Rectal smooth muscle tissue (tissue), 1 donor: ENCODE results near the gene SLC24A1.

ENCODE experiments used
- H3K27ac ChIP-seq: one replicate; pipeline ENCODE4 v1.7.0; 2013; ENCODE audit warnings: low read depth, low read length, inconsistent platforms
- H3K27me3 ChIP-seq: one replicate; pipeline ENCODE4 v1.7.0; 2013; ENCODE audit warnings: low read length; ENCODE audit not compliant: control insufficient read depth, insufficient read depth
- H3K36me3 ChIP-seq: one replicate; pipeline ENCODE4 v1.7.0; 2013; ENCODE audit warnings: low read length; ENCODE audit not compliant: control insufficient read depth, insufficient read depth
- H3K4me1 ChIP-seq: one replicate; pipeline ENCODE4 v1.7.0; 2013; ENCODE audit warnings: low read length; ENCODE audit not compliant: control insufficient read depth, insufficient read depth
- H3K4me3 ChIP-seq: one replicate; pipeline ENCODE4 v1.7.0; 2013; ENCODE audit warnings: low read length
- H3K9ac ChIP-seq: one replicate; pipeline ENCODE4 v1.7.0; 2013; ENCODE audit warnings: low read length

SLC24A1 gene

GRCh38 chr15:65621638-65622037, at the start of gene SLC24A1:
SLC24A1 (plus strand) TSS chr15:65621938; CDS start chr15:65624081, 2,143 bp downstream.
- no peaks in the 10 kb centered on the region for H3K4me1 ChIP-seq
- no peaks in the 10 kb centered on the region for H3K27me3 ChIP-seq
- H3K36me3 ChIP-seq = no peaks in the 10 kb centered on the region
- no peak within 1 kb of the TSS for H3K4me3 ChIP-seq
- no peak within 1 kb of the TSS for H3K9ac ChIP-seq
- H3K27ac ChIP-seq = no peak within 1 kb of the TSS

GRCh38 chr15:65571971-65572370, 49.8 kb upstream of the SLC24A1 start:
- no peaks in the 10 kb centered on the region for H3K36me3 ChIP-seq
- no peaks in the 10 kb centered on the region for H3K27me3 ChIP-seq
- H3K27ac ChIP-seq = no peak overlapping the region
- no peak overlapping the region for H3K9ac ChIP-seq
- H3K4me1 ChIP-seq = no peaks in the 10 kb centered on the region
- no peak overlapping the region for H3K4me3 ChIP-seq

- H3K9ac ChIP-seq = no peak overlapping the region
- H3K4me3 ChIP-seq = no peak overlapping the region
- H3K36me3 ChIP-seq = peaks cover 20% of the 10 kb centered on the region
- no peaks in the 10 kb centered on the region for H3K4me1 ChIP-seq
- H3K27me3 ChIP-seq = no peaks in the 10 kb centered on the region
- no peak overlapping the region for H3K27ac ChIP-seq
Observed at GRCh38 chr15:65576664-65577063, 45.1 kb upstream of the SLC24A1 start.

GRCh38 chr15:65577129-65577996, 44.4 kb upstream of the SLC24A1 start:
- Histone ChIP-seq H3K27ac (no peak overlapping the region), H3K36me3 (peaks cover 20% of the 10 kb centered on the region), H3K27me3 (no peaks in the 10 kb centered on the region), H3K4me1 (no peaks in the 10 kb centered on the region), H3K4me3 (no peak overlapping the region), H3K9ac (no peak overlapping the region)

GRCh38 chr15:65578904-65579728, 42.6 kb upstream of the SLC24A1 start:
- H3K36me3 ChIP-seq = peaks cover 20% of the 10 kb centered on the region
- H3K9ac ChIP-seq = no peak overlapping the region
- H3K4me1 ChIP-seq = no peaks in the 10 kb centered on the region
- H3K27ac ChIP-seq = no peak overlapping the region
- H3K27me3 ChIP-seq = no peaks in the 10 kb centered on the region
- H3K4me3 ChIP-seq = no peak overlapping the region

GRCh38 chr15:65579762-65580161, 42.0 kb upstream of the SLC24A1 start:
- Histone ChIP-seq H3K27ac (no peak overlapping the region), H3K27me3 (no peaks in the 10 kb centered on the region), H3K9ac (no peak overlapping the region), H3K4me3 (no peak overlapping the region), H3K4me1 (no peaks in the 10 kb centered on the region), H3K36me3 (peaks cover 25% of the 10 kb centered on the region)

GRCh38 chr15:65580287-65580686, 41.5 kb upstream of the SLC24A1 start:
- Histone ChIP-seq H3K27me3 (no peaks in the 10 kb centered on the region), H3K9ac (no peak overlapping the region), H3K27ac (no peak overlapping the region), H3K36me3 (peaks cover 25% of the 10 kb centered on the region), H3K4me1 (no peaks in the 10 kb centered on the region), H3K4me3 (no peak overlapping the region)

GRCh38 chr15:65583701-65584100, 38.0 kb upstream of the SLC24A1 start:
- Histone ChIP-seq H3K27ac (no peak overlapping the region), H3K4me1 (no peaks in the 10 kb centered on the region), H3K9ac (no peak overlapping the region), H3K36me3 (peaks cover 25% of the 10 kb centered on the region), H3K27me3 (no peaks in the 10 kb centered on the region), H3K4me3 (no peak overlapping the region)

- H3K27ac ChIP-seq = no peak overlapping the region
- no peak overlapping the region for H3K4me3 ChIP-seq
- no peaks in the 10 kb centered on the region for H3K4me1 ChIP-seq
- no peak overlapping the region for H3K9ac ChIP-seq
- no peaks in the 10 kb centered on the region for H3K27me3 ChIP-seq
- peaks cover 27% of the 10 kb centered on the region for H3K36me3 ChIP-seq
Observed at GRCh38 chr15:65584241-65584640, 37.5 kb upstream of the SLC24A1 start.

GRCh38 chr15:65587094-65587493, 34.6 kb upstream of the SLC24A1 start:
- no peaks in the 10 kb centered on the region for H3K4me1 ChIP-seq
- H3K27ac ChIP-seq = no peak overlapping the region
- no peak overlapping the region for H3K9ac ChIP-seq
- no peaks in the 10 kb centered on the region for H3K27me3 ChIP-seq
- peaks cover 26% of the 10 kb centered on the region for H3K36me3 ChIP-seq
- H3K4me3 ChIP-seq = no peak overlapping the region

GRCh38 chr15:65595960-65596359, 25.8 kb upstream of the SLC24A1 start:
- H3K9ac ChIP-seq = no peak overlapping the region
- no peak overlapping the region for H3K27ac ChIP-seq
- peaks cover 26% of the 10 kb centered on the region for H3K36me3 ChIP-seq
- no peaks in the 10 kb centered on the region for H3K4me1 ChIP-seq
- H3K27me3 ChIP-seq = no peaks in the 10 kb centered on the region
- H3K4me3 ChIP-seq = no peak overlapping the region

- no peak overlapping the region for H3K4me3 ChIP-seq
- H3K27ac ChIP-seq = no peak overlapping the region
- no peaks in the 10 kb centered on the region for H3K4me1 ChIP-seq
- H3K27me3 ChIP-seq = no peaks in the 10 kb centered on the region
- H3K36me3 ChIP-seq = peaks cover 21% of the 10 kb centered on the region
- H3K9ac ChIP-seq = no peak overlapping the region
Observed at GRCh38 chr15:65598468-65598867, 23.3 kb upstream of the SLC24A1 start.
